HK-2 (cell line): ENCODE data around the gene CAVIN2.
"Not testable (repeated sequence)": the region's sequence is repeated elsewhere in the genome, so short reads cannot be mapped to it uniquely, and the experiment has no call there.

ENCODE experiments used
- DNase-seq: peaks from one replicate; pipeline ENCODE4 v3.0.0-alpha.2; 2018; ENCODE audit not compliant: unreplicated experiment

The CAVIN2 gene

GRCh38 chr2:191800874-191801273 is 46.0 kb downstream of the CAVIN2 start:
- no peak for DNase-seq

- no peak for DNase-seq
Observed at GRCh38 chr2:191799526-191799925, 47.4 kb downstream of the CAVIN2 start.

GRCh38 chr2:191797942-191798876 is 48.7 kb downstream of the CAVIN2 start:
- no peak for DNase-seq

- no peak for DNase-seq
Observed at GRCh38 chr2:191797500-191797899, 49.4 kb downstream of the CAVIN2 start.

GRCh38 chr2:191795715-191796114 is 51.2 kb downstream of the CAVIN2 start:
- no peak for DNase-seq

- no peak for DNase-seq
Observed at GRCh38 chr2:191791953-191792560, 54.8 kb downstream of the CAVIN2 start.

GRCh38 chr2:191790737-191791136 is 56.2 kb downstream of the CAVIN2 start:
- DNase-seq: no peak

GRCh38 chr2:191789796-191790195 is 57.1 kb downstream of the CAVIN2 start:
- no peak for DNase-seq

GRCh38 chr2:191786694-191787093 is 60.2 kb downstream of the CAVIN2 start:
- no peak for DNase-seq

GRCh38 chr2:191785651-191786050 is 61.2 kb downstream of the CAVIN2 start:
- DNase-seq: not testable (repeated sequence)
